C4-2B (cell line): ENCODE results near the gene GAB3.

ENCODE experiments used
- ZFX ChIP-seq: fragments of 450-650 bp; IDR thresholded peaks from 2 replicates; pipeline ENCODE4 v1.6.1; 2017
- TF ChIP-seq, protein P1 (sequence below): fragments of 450-650 bp; conservative IDR thresholded peaks from 2 replicates; pipeline ENCODE4 v1.5.1; 2017; ENCODE audit warnings: mild to moderate bottlenecking

DNA sequence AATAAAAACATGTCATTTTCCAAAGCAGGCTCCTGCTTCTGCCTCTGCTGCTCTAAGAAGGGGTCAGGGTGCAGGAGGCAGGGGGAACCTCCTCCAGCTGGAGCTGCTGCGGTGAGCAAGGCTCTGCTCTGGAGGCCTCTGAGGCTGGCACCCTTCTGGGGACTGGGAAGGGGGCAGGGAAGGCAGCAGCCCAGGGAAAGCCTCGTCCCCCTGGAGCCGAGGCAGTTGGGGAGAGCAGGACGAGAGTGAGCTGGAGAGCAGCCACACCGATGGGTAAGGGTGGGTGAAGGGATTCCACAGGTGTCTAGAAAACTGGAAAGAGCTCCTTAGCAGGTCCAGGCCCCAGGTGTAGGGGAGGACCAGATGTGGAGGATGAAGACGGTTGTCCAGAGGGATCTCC is 95.5 kb downstream of the GAB3 start:
- TF ChIP-seq, protein P1, sequence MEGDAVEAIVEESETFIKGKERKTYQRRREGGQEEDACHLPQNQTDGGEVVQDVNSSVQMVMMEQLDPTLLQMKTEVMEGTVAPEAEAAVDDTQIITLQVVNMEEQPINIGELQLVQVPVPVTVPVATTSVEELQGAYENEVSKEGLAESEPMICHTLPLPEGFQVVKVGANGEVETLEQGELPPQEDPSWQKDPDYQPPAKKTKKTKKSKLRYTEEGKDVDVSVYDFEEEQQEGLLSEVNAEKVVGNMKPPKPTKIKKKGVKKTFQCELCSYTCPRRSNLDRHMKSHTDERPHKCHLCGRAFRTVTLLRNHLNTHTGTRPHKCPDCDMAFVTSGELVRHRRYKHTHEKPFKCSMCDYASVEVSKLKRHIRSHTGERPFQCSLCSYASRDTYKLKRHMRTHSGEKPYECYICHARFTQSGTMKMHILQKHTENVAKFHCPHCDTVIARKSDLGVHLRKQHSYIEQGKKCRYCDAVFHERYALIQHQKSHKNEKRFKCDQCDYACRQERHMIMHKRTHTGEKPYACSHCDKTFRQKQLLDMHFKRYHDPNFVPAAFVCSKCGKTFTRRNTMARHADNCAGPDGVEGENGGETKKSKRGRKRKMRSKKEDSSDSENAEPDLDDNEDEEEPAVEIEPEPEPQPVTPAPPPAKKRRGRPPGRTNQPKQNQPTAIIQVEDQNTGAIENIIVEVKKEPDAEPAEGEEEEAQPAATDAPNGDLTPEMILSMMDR: no peak
- no peak for TF ChIP-seq ZFX
